ENCODE results near the gene C1QTNF6. TPM values are rescaled to one million over a fixed set of nuclear protein-coding genes. Genes with fewer than 3 reads are reported as not detected.

Gene C1QTNF6
- total and polyA plus RNA-seq, 2 experiments from 2014 or later, result 1.7 to 2.3 TPM

DNA sequence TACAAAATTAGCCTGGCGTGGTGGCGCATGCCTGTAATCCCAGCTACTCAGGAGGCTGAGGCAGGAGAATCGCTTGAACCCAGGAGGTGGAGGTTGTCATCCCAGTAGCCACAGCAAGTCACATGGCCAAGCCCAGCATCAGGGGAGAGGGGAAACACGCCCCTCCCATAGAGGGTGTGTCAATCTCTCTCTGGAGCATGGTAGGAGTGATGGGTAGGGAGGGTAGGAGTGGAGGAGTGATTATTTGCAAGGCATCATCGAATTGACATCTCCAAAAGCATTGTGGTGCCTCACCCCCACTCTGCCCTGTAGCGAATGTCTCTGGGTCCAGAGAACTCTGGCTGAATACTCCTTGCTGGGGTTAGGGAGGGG, 30.3 kb upstream of the C1QTNF6 start (continued):
- TF ChIP-seq EZH2 (IDR thresholded peaks at IDR 0.05; ENCODE audit: low read depth, unreplicated experiment), result no peak
- no peak for TF ChIP-seq JUNB (IDR thresholded peaks at IDR 0.05; ENCODE audit: unreplicated experiment)
- no peak for TF ChIP-seq CREB1 (CRISPR knock-in tag; IDR thresholded peaks at IDR 0.05; ENCODE audit: low read depth)
- TF ChIP-seq, protein P1, sequence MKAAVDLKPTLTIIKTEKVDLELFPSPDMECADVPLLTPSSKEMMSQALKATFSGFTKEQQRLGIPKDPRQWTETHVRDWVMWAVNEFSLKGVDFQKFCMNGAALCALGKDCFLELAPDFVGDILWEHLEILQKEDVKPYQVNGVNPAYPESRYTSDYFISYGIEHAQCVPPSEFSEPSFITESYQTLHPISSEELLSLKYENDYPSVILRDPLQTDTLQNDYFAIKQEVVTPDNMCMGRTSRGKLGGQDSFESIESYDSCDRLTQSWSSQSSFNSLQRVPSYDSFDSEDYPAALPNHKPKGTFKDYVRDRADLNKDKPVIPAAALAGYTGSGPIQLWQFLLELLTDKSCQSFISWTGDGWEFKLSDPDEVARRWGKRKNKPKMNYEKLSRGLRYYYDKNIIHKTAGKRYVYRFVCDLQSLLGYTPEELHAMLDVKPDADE (IDR thresholded peaks at IDR 0.05), result no peak
- no peak for TF ChIP-seq NANOG (IDR thresholded peaks at IDR 0.05; ENCODE audit: borderline replicate concordance)
- TF ChIP-seq, protein P2, sequence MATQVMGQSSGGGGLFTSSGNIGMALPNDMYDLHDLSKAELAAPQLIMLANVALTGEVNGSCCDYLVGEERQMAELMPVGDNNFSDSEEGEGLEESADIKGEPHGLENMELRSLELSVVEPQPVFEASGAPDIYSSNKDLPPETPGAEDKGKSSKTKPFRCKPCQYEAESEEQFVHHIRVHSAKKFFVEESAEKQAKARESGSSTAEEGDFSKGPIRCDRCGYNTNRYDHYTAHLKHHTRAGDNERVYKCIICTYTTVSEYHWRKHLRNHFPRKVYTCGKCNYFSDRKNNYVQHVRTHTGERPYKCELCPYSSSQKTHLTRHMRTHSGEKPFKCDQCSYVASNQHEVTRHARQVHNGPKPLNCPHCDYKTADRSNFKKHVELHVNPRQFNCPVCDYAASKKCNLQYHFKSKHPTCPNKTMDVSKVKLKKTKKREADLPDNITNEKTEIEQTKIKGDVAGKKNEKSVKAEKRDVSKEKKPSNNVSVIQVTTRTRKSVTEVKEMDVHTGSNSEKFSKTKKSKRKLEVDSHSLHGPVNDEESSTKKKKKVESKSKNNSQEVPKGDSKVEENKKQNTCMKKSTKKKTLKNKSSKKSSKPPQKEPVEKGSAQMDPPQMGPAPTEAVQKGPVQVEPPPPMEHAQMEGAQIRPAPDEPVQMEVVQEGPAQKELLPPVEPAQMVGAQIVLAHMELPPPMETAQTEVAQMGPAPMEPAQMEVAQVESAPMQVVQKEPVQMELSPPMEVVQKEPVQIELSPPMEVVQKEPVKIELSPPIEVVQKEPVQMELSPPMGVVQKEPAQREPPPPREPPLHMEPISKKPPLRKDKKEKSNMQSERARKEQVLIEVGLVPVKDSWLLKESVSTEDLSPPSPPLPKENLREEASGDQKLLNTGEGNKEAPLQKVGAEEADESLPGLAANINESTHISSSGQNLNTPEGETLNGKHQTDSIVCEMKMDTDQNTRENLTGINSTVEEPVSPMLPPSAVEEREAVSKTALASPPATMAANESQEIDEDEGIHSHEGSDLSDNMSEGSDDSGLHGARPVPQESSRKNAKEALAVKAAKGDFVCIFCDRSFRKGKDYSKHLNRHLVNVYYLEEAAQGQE (IDR thresholded peaks at IDR 0.05; ENCODE audit: unreplicated experiment), result no peak
- no peak for TF ChIP-seq ZNF114 (CRISPR knock-in tag; IDR thresholded peaks at IDR 0.05)
- TF ChIP-seq STAT1 (IDR thresholded peaks at IDR 0.05; ENCODE audit: unreplicated experiment), result no peak

DNA sequence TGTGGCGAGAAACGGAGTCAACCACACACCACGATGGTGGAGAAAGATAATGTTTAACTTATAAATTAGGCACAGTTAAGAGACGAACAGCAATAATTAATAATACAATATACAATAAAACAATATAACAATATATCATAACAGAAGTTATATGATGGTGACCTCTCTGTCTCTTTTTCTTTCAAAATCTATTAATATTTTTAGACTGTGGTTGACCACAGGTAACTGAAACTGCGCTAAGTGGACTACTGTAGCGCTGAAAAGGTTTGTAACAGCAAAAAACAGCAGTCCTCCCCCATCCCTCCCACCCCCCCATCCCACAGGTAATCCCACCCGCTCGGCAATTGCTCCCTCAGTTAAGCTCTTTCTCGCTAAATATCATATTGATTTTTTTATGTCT, 27.8 kb upstream of the C1QTNF6 start:
- H3K27ac Mint-ChIP-seq, result no peak overlapping the region
- Histone ChIP-seq H4K20me1 (replicated peaks; ENCODE audit: insufficient read depth) (no peaks in the 10 kb centered on the region), H2AFZ (no peak overlapping the region), H3K9me2 (ENCODE audit: insufficient read depth) (no peaks in the 10 kb centered on the region), H3K4me1 (ENCODE audit: insufficient read depth) (peaks cover 11% of the 10 kb centered on the region; the same call in 1 of the 2 replicates), H3K79me2 (replicated peaks; ENCODE audit: insufficient read depth) (no peaks in the 10 kb centered on the region), H3K27me3 (ENCODE audit: insufficient read depth) (no peaks in the 10 kb centered on the region), H3K4me2 (no peak overlapping the region), H3K27ac (ENCODE audit: low read depth) (no peak overlapping the region), H3K4me3 (no peak overlapping the region), H3F3A (replicated peaks; ENCODE audit: low read depth) (no peaks in the 10 kb centered on the region), H3K36me3 (ENCODE audit: insufficient read depth) (no peaks in the 10 kb centered on the region)
- no peak overlapping the region for H3K4me3 Mint-ChIP-seq
- H3K9me3 Mint-ChIP-seq, result peaks cover 2% of the 10 kb centered on the region; the same call in 1 of the 3 replicates
- no peaks in the 10 kb centered on the region for H3K36me3 Mint-ChIP-seq (ENCODE audit: low read depth)
- ATAC-seq, result no peak
- peaks cover 19% of the 10 kb centered on the region for H3K4me1 Mint-ChIP-seq
- H3K27me3 Mint-ChIP-seq (ENCODE audit: insufficient read depth, low read depth, poor library complexity), result peaks cover 22% of the 10 kb centered on the region
- no peak for DNase-seq (ENCODE audit: low spot score)
- TF ChIP-seq POLR2AphosphoS5 (IDR thresholded peaks at IDR 0.05; ENCODE audit: low read depth) (no peak), EZH2 (IDR thresholded peaks at IDR 0.05; ENCODE audit: low read depth, unreplicated experiment) (no peak), CREB1 (CRISPR knock-in tag; IDR thresholded peaks at IDR 0.05; ENCODE audit: low read depth) (no peak), NANOG (IDR thresholded peaks at IDR 0.05; ENCODE audit: borderline replicate concordance) (no peak), STAT1 (IDR thresholded peaks at IDR 0.05; ENCODE audit: unreplicated experiment) (no peak), JUNB (IDR thresholded peaks at IDR 0.05; ENCODE audit: unreplicated experiment) (no peak), EZH2phosphoT487 (IDR thresholded peaks at IDR 0.05; ENCODE audit: unreplicated experiment) (no peak), ZNF114 (CRISPR knock-in tag; IDR thresholded peaks at IDR 0.05) (no peak), ZNF331 (CRISPR knock-in tag; IDR thresholded peaks at IDR 0.05; ENCODE audit: low read depth) (no peak)
- TF ChIP-seq, protein P1 (IDR thresholded peaks at IDR 0.05), result no peak
- TF ChIP-seq, protein P3, sequence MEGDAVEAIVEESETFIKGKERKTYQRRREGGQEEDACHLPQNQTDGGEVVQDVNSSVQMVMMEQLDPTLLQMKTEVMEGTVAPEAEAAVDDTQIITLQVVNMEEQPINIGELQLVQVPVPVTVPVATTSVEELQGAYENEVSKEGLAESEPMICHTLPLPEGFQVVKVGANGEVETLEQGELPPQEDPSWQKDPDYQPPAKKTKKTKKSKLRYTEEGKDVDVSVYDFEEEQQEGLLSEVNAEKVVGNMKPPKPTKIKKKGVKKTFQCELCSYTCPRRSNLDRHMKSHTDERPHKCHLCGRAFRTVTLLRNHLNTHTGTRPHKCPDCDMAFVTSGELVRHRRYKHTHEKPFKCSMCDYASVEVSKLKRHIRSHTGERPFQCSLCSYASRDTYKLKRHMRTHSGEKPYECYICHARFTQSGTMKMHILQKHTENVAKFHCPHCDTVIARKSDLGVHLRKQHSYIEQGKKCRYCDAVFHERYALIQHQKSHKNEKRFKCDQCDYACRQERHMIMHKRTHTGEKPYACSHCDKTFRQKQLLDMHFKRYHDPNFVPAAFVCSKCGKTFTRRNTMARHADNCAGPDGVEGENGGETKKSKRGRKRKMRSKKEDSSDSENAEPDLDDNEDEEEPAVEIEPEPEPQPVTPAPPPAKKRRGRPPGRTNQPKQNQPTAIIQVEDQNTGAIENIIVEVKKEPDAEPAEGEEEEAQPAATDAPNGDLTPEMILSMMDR (conservative IDR thresholded peaks at IDR 0.05; ENCODE audit: low read depth in 2 of 2), result no peak
- TF ChIP-seq, protein P2 (IDR thresholded peaks at IDR 0.05; ENCODE audit: unreplicated experiment), result no peak
